NT2/D1 (cell line): ENCODE data around the gene ANKRD55.

ENCODE experiments used
- SUZ12 ChIP-seq: IDR thresholded peaks from 2 replicates; pipeline ENCODE4 v1.6.1; 2011; ENCODE audit not compliant: insufficient read length, insufficient read depth; ENCODE audit errors: extremely low read depth
- YY1 ChIP-seq: IDR thresholded peaks from 2 replicates; pipeline ENCODE4 v1.6.1; 2011; ENCODE audit not compliant: insufficient read length, insufficient read depth
- ZNF274 ChIP-seq: IDR thresholded peaks from 2 replicates; pipeline ENCODE4 v1.6.1; 2011; ENCODE audit warnings: mild to moderate bottlenecking, low read depth, low read length

DNA sequence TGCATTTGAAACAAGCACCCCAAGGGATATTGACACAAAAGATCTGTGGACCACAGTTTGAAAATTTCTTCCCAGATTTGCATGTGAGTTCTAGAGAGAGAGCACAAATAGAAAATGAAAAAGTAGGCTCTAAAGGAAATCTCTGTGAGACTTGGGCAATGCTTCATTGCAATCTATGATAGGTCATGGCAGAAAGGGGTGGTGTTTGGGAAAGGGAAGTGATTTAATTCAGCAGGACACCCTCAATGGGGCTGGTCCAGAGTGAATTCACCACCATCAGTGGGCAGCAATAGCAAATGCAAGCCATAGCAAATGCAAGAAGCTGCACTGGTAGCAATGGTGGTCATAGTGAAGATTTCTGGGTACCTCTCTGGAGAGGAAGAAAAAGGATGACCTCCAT, 58.1 kb downstream of the ANKRD55 start:
- no peak for TF ChIP-seq ZNF274
- TF ChIP-seq SUZ12, result no peak
- TF ChIP-seq YY1, result no peak
